ENCODE data around the gene SHC3.

DNA sequence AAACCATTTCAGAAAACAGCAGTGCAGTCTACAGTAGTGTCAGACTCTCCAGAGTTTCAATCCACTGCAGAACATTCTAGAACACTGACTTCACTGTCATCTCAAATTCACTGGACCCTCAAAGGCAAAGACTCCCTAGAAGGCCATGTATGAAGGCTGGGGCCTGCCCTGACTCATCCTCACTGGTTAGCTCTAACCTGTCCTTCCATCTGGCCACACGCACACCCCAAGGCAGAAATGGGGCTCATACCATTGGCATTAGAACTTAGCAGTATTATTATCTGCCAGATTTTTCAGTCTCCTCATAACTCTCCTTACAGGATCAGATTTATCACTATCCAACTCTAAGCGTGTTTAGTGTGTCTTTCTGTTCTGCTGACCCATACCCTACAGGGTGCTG is 166.9 kb downstream of the SHC3 start:
- TF ChIP-seq, protein P1, sequence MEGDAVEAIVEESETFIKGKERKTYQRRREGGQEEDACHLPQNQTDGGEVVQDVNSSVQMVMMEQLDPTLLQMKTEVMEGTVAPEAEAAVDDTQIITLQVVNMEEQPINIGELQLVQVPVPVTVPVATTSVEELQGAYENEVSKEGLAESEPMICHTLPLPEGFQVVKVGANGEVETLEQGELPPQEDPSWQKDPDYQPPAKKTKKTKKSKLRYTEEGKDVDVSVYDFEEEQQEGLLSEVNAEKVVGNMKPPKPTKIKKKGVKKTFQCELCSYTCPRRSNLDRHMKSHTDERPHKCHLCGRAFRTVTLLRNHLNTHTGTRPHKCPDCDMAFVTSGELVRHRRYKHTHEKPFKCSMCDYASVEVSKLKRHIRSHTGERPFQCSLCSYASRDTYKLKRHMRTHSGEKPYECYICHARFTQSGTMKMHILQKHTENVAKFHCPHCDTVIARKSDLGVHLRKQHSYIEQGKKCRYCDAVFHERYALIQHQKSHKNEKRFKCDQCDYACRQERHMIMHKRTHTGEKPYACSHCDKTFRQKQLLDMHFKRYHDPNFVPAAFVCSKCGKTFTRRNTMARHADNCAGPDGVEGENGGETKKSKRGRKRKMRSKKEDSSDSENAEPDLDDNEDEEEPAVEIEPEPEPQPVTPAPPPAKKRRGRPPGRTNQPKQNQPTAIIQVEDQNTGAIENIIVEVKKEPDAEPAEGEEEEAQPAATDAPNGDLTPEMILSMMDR (conservative IDR thresholded peaks at IDR 0.05; ENCODE audit: low read length) = no peak
- TF ChIP-seq EZH2phosphoT487 (IDR thresholded peaks at IDR 0.05; ENCODE audit: borderline replicate concordance, low read depth, low read length) = no peak
